DMS153 treated with DMSO at 0.1 percent for 48 hours (cell line): ENCODE data around the gene SDR39U1.

Source experiments
- DNase-seq: peaks from one replicate; lab custom pipeline; 2025; ENCODE audit not compliant: unreplicated experiment; lab: John Stamatoyannopoulos, UW

SDR39U1 gene

DNA sequence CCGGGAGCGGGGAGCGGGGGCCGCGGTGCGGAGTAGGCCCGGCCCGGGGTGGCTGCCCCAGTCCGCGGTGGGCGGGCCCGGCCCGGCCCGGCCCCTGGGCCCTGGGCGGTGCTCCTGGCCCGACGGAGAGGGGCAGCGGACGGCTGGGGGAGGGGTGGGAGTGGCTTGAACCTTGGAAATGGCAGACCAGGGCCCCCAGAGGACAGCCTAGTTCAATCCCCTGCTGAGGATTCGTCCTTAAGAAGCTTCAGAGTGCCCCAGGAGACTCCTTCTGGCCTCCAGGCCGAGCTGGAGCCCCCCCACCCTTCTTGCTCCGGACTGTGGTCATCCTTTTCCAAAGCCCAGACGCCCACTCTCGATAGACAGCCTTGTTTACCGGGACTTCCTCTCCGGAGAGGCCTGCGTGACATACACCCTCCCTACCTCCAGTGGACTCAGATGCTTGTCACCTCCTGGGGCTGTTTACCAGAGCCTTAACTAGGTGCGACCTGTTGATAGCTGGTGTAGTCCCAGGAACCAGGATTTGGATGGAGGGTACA, 12.4 kb downstream of the SDR39U1 start:
- DNase-seq = peak; percentile 23

GRCh38 chr14:24429395-24430142, 13.0 kb downstream of the SDR39U1 start, which contains the start of the genes CBLN3 and KHNYN:
Gene CBLN3 (minus strand): TSS chr14:24429668. CDS start chr14:24429054, 614 bp downstream.
Gene KHNYN (plus strand): TSS chr14:24429954. CDS start chr14:24430731, 777 bp downstream.
- DNase-seq = peak; percentile 67

- no peak for DNase-seq
Observed at GRCh38 chr14:24428628-24429394, 13.8 kb downstream of the SDR39U1 start.

- DNase-seq = no peak
Observed at GRCh38 chr14:24427537-24428508, 14.8 kb downstream of the SDR39U1 start.

GRCh38 chr14:24426912-24427536, 15.6 kb downstream of the SDR39U1 start:
- no peak for DNase-seq

DNA sequence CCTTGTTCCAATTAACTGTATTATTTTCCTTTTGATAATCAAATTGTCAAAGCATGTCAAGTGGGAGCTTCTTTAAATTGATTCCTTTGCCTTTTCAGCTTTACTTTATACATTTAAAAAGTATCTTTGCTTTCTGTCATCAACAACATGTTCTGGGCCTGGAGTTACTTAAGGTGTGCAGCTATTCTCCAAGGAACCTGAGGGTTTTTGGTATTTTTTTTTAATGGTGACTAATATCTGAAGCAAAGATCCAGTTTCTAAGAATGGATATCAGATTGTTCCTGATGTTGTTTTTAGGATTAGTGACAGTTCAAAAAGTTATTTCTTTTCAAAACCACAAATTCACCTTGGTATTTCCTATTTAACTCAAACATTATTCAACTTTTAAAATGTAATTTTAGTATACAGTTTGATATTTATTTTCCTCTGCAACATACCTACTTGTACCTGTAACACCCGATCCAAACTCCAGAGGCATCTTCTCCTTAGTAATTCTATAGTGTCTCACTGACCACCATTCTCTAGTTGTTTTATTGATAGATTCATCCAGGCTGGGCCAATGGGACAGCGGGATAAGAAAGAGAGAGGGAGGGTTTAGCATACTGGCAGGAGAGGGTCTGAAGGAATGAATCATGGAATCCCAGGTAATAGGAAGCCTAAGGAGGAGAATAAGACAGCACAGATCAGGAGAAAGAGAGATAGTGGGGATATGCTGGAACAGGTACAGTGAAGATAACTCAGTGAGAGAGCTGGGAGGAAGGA, 16.2 kb downstream of the SDR39U1 start:
- no peak for DNase-seq

DNA sequence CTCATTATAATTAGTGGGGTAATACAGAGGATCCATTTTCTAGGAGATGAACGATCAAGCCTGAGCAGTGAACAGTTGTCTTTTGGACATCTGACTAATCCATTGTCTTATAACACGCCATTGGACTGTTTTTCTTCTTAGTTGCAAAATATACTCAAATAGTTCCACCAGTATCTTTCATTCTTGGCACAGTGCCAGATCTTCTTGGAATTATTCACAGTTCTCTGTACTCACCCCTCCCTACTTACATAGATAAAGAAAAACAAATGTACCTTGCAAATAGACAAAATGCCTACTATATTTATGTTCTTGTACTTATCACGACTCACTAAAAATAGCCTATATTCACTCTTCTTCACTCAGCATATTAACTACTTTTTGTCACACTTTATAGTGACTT, 16.9 kb downstream of the SDR39U1 start:
- no peak for DNase-seq

- DNase-seq = no peak
Observed at GRCh38 chr14:24422694-24423601, 19.6 kb downstream of the SDR39U1 start.

GRCh38 chr14:24422261-24422660, 20.3 kb downstream of the SDR39U1 start:
- DNase-seq = no peak

DNA sequence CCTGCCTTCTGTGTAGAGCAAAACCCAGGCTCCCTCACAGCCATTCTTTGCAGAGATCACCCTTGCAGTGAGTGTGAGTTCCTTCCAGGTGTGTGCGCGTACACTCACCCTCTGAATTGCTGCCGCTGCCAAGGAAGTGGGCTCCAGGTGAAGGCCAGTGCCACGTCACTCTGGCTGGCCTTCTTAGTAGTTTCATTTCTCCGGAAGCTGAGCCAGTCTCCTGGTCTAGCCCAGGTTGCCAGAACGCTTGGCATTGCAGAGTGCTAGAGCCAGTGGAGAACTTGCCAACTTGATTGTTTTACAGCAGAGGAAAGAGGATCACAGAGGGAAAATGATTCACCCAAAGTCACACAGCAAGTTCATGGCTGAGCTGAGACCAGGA, 24.1 kb downstream of the SDR39U1 start:
- no peak for DNase-seq

DNA sequence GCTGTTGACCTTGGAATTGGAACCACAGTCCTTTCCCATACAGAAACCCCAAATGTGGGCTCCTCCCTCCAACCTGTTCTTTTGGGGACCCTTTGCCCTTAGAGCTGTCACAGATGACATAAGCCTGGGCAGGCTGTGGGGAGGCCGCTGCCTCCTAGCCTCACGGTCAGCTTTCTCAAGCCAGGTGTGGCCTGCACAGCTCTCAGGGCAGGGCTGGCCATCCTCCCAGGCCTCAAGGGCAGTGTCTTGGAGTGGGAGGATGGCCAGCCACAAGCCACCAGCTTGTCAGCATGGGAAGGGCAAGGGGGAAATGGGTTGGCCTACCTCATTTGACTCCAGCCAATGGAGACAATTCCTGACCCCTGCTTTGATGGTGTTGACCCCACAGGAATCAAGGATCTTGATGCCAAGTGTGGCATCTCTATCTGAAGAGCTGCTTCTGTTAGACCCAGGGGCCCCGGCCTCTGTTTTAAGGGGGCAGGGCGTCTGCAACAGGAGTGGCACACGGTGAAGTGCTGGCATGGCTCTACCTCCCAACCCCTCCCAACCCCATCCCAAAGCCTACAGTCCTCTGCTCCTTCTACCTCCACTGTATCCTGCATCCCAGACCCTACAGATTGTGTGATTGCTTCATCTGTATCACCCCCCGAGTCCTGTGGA, 24.6 kb downstream of the SDR39U1 start:
- no peak for DNase-seq

DNA sequence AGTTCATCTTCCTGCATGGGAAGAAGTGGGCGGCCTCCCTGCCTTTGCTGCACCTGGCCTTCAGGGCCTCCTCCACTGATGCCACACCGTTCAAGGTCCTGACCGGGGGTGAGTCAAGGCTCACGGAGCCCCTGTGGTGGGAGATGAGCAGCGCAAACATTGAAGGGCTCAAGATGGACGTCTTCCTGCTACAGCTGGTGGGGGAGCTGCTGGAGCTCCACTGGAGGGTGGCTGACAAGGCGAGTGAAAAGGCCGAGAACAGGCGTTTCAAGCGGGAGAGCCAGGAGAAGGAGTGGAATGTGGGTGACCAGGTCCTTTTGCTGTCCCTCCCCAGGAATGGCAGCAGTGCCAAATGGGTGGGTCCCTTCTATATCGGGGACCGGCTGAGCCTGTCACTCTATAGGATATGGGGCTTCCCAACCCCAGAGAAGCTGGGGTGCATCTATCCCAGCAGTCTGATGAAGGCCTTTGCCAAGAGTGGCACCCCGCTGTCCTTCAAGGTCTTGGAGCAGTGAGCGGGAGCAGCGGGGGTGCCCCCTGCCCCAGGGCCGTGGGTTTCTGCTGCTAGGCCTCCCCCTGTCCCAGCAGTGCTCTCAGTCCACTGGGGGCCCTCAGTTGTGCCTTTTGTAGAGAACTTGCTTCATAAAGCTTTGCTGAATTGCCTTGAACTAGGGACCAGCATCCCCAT, 25.5 kb downstream of the SDR39U1 start:
- DNase-seq = no peak

- DNase-seq = no peak
Observed at GRCh38 chr14:24416254-24416931, 26.2 kb downstream of the SDR39U1 start.

GRCh38 chr14:24415421-24416253, 26.9 kb downstream of the SDR39U1 start:
- DNase-seq = no peak

- DNase-seq = no peak
Observed at GRCh38 chr14:24414732-24415420, 27.7 kb downstream of the SDR39U1 start.
